ENCODE results near the gene SMAD2.

- no peak for TF ChIP-seq KDM1A (IDR thresholded peaks at IDR 0.05; ENCODE audit: low read depth)
- no peak for TF ChIP-seq CTCF (IDR thresholded peaks at IDR 0.05)
- no peak for TF ChIP-seq EP300 (IDR thresholded peaks at IDR 0.05)
- TF ChIP-seq HMGXB4 (CRISPR knock-in tag; IDR thresholded peaks at IDR 0.05; ENCODE audit: borderline replicate concordance) = no peak
- TF ChIP-seq E2F6 (IDR thresholded peaks at IDR 0.05; ENCODE audit: borderline replicate concordance, low read depth) = no peak
- no peak for TF ChIP-seq CHD4 (IDR thresholded peaks at IDR 0.05; ENCODE audit: borderline replicate concordance)
- no peak for TF ChIP-seq RCOR1 (IDR thresholded peaks at IDR 0.05; ENCODE audit: low read depth, low read length)
- TF ChIP-seq POLR2A (IDR thresholded peaks at IDR 0.05; ENCODE audit: low read length) = no peak
- TF ChIP-seq ELK1 (IDR thresholded peaks at IDR 0.05; ENCODE audit: low read depth, low read length) = no peak
- TF ChIP-seq RAD21 (conservative IDR thresholded peaks at IDR 0.05 in 1 of 2, IDR thresholded peaks at IDR 0.05 in 1 of 2) = no peak
- no peak for TF ChIP-seq MAX (IDR thresholded peaks at IDR 0.05)
- no peak for TF ChIP-seq BCL3 (IDR thresholded peaks at IDR 0.05)
These were observed 132.1 kb downstream of the SMAD2 start for GRCh38 chr18:47798366-47798765.
